Loucy (cell line): Measurements from ENCODE around the gene TRPM3.

Source experiments
- EZH2phosphoT487 ChIP-seq: fragments of 200-600 bp; IDR thresholded peaks from 2 replicates; pipeline ENCODE4 v1.6.1; 2018; ENCODE audit warnings: antibody characterized with exemption, mild to moderate bottlenecking, moderate library complexity, borderline replicate concordance
- TF ChIP-seq, protein P1 (sequence below): fragments of 200-600 bp; sonication (generic); conservative IDR thresholded peaks from 2 replicates; pipeline ENCODE4 v1.5.1; 2014; ENCODE audit warnings: mild to moderate bottlenecking, antibody characterized with exemption, low read length

DNA sequence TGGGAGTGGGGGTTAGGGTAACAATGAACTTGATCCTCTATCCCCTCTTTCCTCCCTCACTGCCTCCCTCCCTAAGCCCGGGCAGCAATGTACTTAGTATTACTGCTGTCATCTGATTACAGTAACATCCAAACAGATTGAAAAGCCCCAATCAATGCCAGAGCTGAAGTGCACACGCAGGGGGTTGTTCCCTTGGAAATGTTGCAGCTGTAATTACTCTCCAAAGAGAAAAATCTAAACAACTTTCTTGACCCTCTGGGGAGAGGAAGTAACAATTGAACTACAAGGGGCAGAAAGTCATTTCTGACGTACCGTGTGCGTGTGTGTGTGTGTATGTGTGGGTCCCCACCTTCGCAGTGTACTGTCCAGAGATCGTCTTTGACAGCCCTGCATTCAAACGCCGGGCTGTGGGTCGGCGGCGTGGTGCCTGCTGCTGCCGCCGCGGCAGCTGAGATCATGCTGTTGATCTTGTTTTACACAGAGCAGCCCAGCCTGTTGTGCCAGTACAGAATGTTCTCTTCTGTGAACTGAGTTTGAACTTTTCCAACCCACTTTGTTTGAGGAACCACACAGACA lies 640.9 kb downstream of the TRPM3 start:
- TF ChIP-seq, protein P1, sequence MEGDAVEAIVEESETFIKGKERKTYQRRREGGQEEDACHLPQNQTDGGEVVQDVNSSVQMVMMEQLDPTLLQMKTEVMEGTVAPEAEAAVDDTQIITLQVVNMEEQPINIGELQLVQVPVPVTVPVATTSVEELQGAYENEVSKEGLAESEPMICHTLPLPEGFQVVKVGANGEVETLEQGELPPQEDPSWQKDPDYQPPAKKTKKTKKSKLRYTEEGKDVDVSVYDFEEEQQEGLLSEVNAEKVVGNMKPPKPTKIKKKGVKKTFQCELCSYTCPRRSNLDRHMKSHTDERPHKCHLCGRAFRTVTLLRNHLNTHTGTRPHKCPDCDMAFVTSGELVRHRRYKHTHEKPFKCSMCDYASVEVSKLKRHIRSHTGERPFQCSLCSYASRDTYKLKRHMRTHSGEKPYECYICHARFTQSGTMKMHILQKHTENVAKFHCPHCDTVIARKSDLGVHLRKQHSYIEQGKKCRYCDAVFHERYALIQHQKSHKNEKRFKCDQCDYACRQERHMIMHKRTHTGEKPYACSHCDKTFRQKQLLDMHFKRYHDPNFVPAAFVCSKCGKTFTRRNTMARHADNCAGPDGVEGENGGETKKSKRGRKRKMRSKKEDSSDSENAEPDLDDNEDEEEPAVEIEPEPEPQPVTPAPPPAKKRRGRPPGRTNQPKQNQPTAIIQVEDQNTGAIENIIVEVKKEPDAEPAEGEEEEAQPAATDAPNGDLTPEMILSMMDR: no peak
- TF ChIP-seq EZH2phosphoT487: no peak
